MM.1S (cell line): ENCODE results near the gene VSTM5.

Source experiments
- DNase-seq: peaks from one replicate; pipeline ENCODE4 v3.0.0-alpha.2; 2015
- H2AFZ ChIP-seq: fragments of 300-600 bp; sonication (generic); 2 replicates; pipeline ENCODE4 v1.6.0; 2016; ENCODE audit warnings: antibody characterized with exemption, low read length
- H3F3A ChIP-seq: fragments of 300-600 bp; sonication (generic); 2 replicates; pipeline ENCODE4 v1.6.1; 2016; ENCODE audit warnings: mild to moderate bottlenecking, antibody characterized with exemption, low read length, moderate library complexity, mixed read lengths; ENCODE audit not compliant: insufficient read depth
- H3K27ac ChIP-seq: fragments of 300-600 bp; sonication (generic); 2 replicates; pipeline ENCODE4 v1.5.1; 2016; ENCODE audit warnings: mild to moderate bottlenecking, low read length
- H3K27me3 ChIP-seq: fragments of 300-600 bp; sonication (generic); replicated peaks from 2 replicates; pipeline ENCODE4 v1.6.0; 2016; ENCODE audit warnings: low read length; ENCODE audit not compliant: insufficient read depth
- H3K36me3 ChIP-seq: fragments of 300-600 bp; sonication (generic); replicated peaks from 2 replicates; pipeline ENCODE4 v1.6.1; 2016; ENCODE audit warnings: mild to moderate bottlenecking, low read length, mixed read lengths; ENCODE audit not compliant: insufficient read depth
- H3K4me1 ChIP-seq: fragments of 300-600 bp; sonication (generic); 2 replicates; pipeline ENCODE4 v1.6.1; 2016; ENCODE audit warnings: low read length, mixed read lengths
- H3K4me2 ChIP-seq: fragments of 300-600 bp; sonication (generic); 2 replicates; pipeline ENCODE4 v1.6.0; 2016; ENCODE audit warnings: low read depth, low read length
- H3K4me3 ChIP-seq: fragments of 300-600 bp; sonication (generic); 2 replicates; pipeline ENCODE4 v1.5.1; 2016; ENCODE audit warnings: low read length, mixed read lengths
- H3K79me2 ChIP-seq: fragments of 300-600 bp; sonication (generic); 2 replicates; pipeline ENCODE4 v1.6.1; 2016; ENCODE audit warnings: mixed run types, low read length, mixed read lengths
- H3K9ac ChIP-seq: fragments of 300-600 bp; sonication (generic); 2 replicates; pipeline ENCODE4 v1.6.1; 2016; ENCODE audit warnings: low read length, mixed read lengths
- H3K9me2 ChIP-seq: fragments of 300-600 bp; sonication (generic); replicated peaks from 2 replicates; pipeline ENCODE4 v1.6.1; 2016; ENCODE audit warnings: mild to moderate bottlenecking, low read length, mixed read lengths; ENCODE audit not compliant: insufficient read depth
- H3K9me3 ChIP-seq: fragments of 300-600 bp; sonication (generic); replicated peaks from 2 replicates; pipeline ENCODE4 v1.6.1; 2016; ENCODE audit warnings: mild to moderate bottlenecking, low read length, mixed read lengths; ENCODE audit not compliant: insufficient read depth
- H4K20me1 ChIP-seq: fragments of 300-600 bp; sonication (generic); 2 replicates; pipeline ENCODE4 v1.6.1; 2016; ENCODE audit warnings: mild to moderate bottlenecking, low read length, moderate library complexity, mixed read lengths; ENCODE audit not compliant: insufficient read depth
- EZH2 ChIP-seq: fragments of 300-600 bp; sonication (generic); optimal IDR thresholded peaks from 2 replicates; pipeline ENCODE3; 2017; ENCODE audit warnings: low read depth, mild to moderate bottlenecking, antibody characterized with exemption, low read length, mixed read lengths
- EZH2phosphoT487 ChIP-seq: fragments of 300-600 bp; sonication (generic); IDR thresholded peaks from 2 replicates; pipeline ENCODE4 v1.6.1; 2018; ENCODE audit warnings: antibody characterized with exemption, low read length
- TF ChIP-seq, protein P1 (sequence below): fragments of 300-600 bp; sonication (generic); IDR thresholded peaks from 2 replicates; pipeline ENCODE4 v1.5.1; 2016; ENCODE audit warnings: antibody characterized with exemption, low read length, mixed read lengths

Gene VSTM5

DNA sequence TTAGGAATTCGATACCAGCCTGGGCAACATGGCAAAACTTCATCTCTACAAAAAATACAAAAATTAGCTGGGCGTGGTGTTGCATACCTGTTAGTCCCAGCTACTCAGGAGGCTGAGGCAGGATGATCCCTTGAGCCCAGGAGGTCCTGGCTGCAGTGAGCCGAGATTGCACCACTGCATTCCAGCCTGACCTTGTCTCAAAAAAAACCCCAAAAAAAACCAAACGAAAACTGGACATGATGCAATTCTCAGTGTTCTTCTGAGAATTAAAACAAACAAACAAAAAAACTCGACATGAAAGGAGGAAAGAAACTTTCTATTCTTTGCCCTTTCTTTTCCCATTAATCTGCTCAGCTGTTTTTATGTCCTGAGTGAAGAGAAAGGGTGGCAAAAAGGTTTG lies 58.9 kb downstream of the VSTM5 start:
- Histone ChIP-seq H3K79me2 (peaks cover 47% of the 10 kb centered on the region), H3K9me3 (no peaks in the 10 kb centered on the region), H3K4me3 (no peak overlapping the region), H3K27ac (no peak overlapping the region), H3F3A (no peaks in the 10 kb centered on the region), H3K9me2 (no peaks in the 10 kb centered on the region), H3K9ac (no peak overlapping the region), H3K4me1 (0 out of 2 replicates have a peak, but pooled peaks cover 3% of the 10 kb centered on the region), H2AFZ (no peak overlapping the region), H3K4me2 (no peak overlapping the region), H3K36me3 (peaks cover 13% of the 10 kb centered on the region), H4K20me1 (no peaks in the 10 kb centered on the region), H3K27me3 (no peaks in the 10 kb centered on the region)
- no peak for DNase-seq
- no peak for TF ChIP-seq EZH2phosphoT487
- TF ChIP-seq EZH2 = no peak
- TF ChIP-seq, protein P1, sequence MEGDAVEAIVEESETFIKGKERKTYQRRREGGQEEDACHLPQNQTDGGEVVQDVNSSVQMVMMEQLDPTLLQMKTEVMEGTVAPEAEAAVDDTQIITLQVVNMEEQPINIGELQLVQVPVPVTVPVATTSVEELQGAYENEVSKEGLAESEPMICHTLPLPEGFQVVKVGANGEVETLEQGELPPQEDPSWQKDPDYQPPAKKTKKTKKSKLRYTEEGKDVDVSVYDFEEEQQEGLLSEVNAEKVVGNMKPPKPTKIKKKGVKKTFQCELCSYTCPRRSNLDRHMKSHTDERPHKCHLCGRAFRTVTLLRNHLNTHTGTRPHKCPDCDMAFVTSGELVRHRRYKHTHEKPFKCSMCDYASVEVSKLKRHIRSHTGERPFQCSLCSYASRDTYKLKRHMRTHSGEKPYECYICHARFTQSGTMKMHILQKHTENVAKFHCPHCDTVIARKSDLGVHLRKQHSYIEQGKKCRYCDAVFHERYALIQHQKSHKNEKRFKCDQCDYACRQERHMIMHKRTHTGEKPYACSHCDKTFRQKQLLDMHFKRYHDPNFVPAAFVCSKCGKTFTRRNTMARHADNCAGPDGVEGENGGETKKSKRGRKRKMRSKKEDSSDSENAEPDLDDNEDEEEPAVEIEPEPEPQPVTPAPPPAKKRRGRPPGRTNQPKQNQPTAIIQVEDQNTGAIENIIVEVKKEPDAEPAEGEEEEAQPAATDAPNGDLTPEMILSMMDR = no peak

DNA sequence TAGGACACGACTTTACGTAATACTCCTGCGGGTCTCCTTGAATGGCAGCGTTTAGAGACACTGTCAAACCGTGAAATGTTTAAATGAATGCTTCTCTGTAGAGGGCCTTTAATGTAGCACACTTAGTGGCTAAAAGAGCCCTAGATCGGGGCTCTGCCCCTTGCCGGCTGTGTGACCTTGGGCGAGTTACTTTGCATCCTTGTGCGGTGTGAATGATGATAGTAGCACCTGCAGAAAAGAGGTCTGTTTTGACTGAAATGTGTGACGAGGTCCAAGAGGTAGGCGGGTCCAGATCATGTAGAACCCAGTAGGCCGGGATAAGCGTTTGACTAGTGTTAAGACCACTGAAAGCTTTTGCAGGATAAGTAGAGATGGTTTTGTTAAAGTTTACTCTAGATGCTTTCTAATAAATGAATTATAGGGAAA lies 65.5 kb downstream of the VSTM5 start:
- Histone ChIP-seq H3K79me2 (peaks cover 62% of the 10 kb centered on the region), H3K27ac (peak overlapping the region; percentile 96), H3K9me2 (no peaks in the 10 kb centered on the region), H3K27me3 (no peaks in the 10 kb centered on the region), H3K4me1 (peaks cover 10% of the 10 kb centered on the region), H3K36me3 (peaks cover 4% of the 10 kb centered on the region; the same call in 1 of the 2 replicates), H4K20me1 (peaks cover 5% of the 10 kb centered on the region; the same call in 1 of the 2 replicates), H3F3A (peaks cover 11% of the 10 kb centered on the region; the same call in 1 of the 2 replicates), H3K9me3 (no peaks in the 10 kb centered on the region), H3K9ac (peak overlapping the region; percentile 100), H2AFZ (peak overlapping the region; percentile 97), H3K4me2 (peak overlapping the region; percentile 82), H3K4me3 (peak overlapping the region; percentile 100)
- DNase-seq = no peak
- TF ChIP-seq EZH2 (no peak), EZH2phosphoT487 (no peak)
- TF ChIP-seq, protein P1 = no peak

DNA sequence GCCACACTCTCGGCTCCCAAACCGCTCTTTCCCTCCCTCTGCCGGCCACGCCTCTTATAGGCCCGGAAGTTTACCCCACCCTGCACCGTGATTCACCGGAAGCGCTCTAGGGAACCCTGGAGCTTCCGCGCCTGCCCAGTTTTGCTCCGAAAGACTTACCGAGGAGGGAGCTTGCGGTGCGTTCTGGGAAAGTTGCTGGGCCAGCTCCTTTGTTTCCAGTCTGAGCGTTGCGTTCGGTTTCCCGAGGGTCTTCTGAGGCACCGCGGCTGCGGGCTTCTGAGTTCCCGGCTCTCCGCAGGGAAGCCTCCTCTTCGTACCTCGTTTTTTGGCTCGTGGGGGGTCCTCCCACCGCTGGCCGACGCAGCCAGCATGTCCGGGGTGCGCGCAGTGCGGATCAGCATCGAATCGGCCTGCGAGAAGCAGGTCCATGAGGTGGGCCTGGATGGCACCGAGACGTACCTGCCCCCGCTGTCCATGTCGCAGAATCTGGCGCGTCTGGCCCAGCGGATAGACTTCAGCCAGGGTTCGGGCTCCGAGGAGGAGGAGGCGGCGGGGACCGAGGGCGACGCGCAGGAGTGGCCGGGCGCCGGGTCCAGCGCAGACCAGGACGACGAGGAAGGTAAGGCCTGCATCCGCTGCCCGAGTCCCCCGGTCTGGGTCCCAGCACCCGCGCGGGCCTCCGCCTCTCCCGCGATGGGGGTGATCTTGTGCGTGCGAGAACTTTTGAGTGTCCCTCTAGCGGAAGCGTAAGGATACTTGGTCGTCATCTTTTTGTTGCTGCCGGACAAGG lies 66.1 kb downstream of the VSTM5 start, which contains the start of gene MED17:
TSS of gene MED17 (plus strand) at position 138 of the 790 bp plus-strand sequence. CDS start at position 370, 232 bp downstream.
- Histone ChIP-seq H3K27me3 (no peaks in the 10 kb centered on the region), H3K9me2 (no peaks in the 10 kb centered on the region), H3K9ac (peak within 1 kb of the TSS; percentile 100), H3K9me3 (no peaks in the 10 kb centered on the region), H3K79me2 (peaks cover 55% of the 10 kb centered on the region), H4K20me1 (peaks cover 5% of the 10 kb centered on the region; the same call in 1 of the 2 replicates), H3K36me3 (peaks cover 4% of the 10 kb centered on the region; the same call in 1 of the 2 replicates), H2AFZ (peak within 1 kb of the TSS; percentile 97), H3K4me1 (peaks cover 10% of the 10 kb centered on the region), H3K4me2 (peak within 1 kb of the TSS; percentile 82), H3K27ac (peak within 1 kb of the TSS; percentile 96), H3K4me3 (peak within 1 kb of the TSS; percentile 100), H3F3A (peaks cover 11% of the 10 kb centered on the region; the same call in 1 of the 2 replicates)
- peak; percentile 94 for DNase-seq
- TF ChIP-seq, protein P1 = peak; percentile 44
- no peak for TF ChIP-seq EZH2phosphoT487
